COLO668 (cell line): ENCODE data around the gene NPL.
A peak's percentile ranks its signal among the peaks of the same experiment; 100 is the strongest.

Source experiments
- DNase-seq: peaks from one replicate; lab custom pipeline; 2025; ENCODE audit not compliant: unreplicated experiment; lab: John Stamatoyannopoulos, UW

NPL gene

GRCh38 chr1:182777386-182777785 is 12.2 kb upstream of the NPL start:
- no peak for DNase-seq

- no peak for DNase-seq
Measured at GRCh38 chr1:182778862-182779261, 10.7 kb upstream of the NPL start.

- no peak for DNase-seq
Measured at GRCh38 chr1:182779530-182779929, 10.0 kb upstream of the NPL start.

DNA sequence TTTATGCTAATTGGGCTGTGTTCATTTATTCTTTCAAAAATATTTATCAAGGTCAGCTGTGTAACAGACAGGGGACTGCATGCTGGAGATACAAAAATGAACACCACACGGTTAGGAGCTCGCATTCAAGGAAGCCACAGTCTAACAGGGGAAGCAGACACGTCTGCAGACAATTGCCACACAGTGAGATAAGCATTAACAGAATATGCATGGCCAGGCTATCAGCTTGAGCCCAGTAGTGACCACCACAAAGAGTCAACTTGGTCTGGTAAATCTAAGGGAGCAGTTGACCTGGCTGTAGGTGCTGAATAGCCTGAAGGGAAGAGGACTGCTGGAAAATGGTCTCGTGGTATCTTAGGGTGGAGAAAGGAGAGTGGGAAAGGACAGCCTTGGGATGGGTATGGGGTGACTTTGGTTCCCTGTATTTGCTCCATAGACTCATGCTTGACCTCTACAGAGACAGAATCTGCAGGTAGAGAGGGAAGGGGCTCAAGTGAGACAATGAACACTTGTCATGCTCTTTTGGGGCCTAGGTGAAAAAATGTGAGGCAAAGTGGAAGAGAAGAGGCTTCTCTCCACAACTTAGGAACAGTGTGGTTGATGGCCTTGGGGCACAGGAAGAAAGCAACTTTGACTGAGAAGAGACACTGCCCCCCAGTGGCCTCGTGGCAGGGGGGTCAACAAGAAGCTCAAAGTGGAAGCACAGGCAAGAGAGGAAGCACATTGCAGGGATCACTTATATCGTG is 7.6 kb upstream of the NPL start:
- peak; percentile 87 for DNase-seq

DNA sequence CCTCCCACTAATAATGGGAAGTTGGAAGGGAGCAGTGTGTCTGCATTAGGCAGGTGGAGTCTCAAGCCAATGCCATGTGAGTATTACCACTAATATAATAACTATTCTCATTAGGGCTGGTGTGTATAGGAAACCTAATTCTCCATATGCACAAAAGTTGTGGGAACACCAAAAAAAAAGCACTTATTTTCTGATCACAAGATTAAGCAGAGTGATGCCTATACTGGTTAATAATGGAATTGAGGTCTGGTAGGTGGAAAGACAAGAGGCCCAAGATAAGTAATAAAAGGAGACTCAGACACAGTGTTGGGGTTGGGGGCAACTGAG is 7.0 kb upstream of the NPL start:
- no peak for DNase-seq

DNA sequence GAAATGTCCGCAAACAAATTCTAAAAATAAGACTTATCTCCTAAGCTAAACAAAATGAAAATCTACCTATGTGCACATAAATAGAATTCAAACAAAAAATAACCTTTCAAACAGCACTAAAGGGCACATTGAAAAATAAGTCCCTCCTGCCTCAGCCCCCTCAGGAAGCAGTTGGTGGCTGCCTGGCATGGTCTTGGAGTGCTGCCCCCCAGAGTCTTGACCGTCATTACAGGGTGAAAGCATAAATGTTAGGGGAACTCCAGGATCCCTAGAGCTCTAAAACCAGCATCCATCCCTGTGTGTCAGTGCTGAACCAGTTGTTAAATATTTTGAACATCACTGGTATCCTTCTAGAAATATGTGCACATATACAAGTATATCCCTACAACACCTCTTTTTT is 6.5 kb upstream of the NPL start:
- DNase-seq, result no peak

DNA sequence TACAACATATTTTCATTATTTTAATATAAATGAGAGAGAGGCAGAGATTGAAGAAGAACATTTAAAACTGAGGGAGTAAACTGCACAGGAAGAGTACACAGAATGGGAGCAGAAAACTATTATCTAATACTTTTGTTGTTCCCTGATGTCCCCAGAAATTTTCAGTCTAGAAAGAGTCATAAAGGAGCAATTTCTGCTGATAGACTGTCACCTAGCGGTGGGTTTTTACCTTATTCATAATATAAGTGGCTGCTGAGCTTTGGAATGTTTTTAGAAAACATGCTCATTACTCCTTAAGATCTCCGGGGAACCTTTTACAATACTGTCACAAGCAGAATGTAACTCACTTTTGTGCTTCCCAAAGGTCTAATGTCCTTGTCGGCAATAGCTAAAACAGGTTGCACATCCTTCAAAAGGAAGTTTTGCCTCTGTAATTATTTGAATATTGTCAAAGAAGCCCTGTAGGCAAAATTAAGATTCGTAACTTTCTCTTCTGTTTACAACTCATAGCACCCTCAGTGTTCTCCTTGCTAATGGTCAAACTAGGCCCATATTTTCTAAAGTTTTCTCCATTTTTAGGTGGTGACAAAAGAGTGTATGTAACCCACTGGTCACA is 4.9 kb upstream of the NPL start:
- peak; percentile 20 for DNase-seq

DNA sequence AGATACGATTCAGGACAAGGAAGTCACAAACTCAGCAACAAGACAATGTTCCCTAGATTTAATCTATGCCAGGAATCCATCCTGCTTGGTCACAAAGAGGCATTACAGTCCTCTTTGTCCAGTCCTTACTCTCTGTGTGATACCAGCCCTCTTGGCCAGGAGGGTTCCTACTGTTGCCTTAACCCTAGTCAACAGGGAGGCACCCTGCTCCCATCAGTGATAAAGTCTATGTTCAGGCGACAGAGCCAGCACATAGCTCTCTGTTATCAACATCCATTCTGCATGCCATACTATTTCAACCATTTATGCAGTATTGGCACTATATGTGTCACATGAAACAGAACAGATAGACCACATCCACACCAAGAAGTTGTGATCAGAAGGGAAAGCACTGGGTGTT is 4.4 kb upstream of the NPL start:
- no peak for DNase-seq

- DNase-seq, result peak; percentile 59
Measured at GRCh38 chr1:182786223-182786994, 3.2 kb upstream of the NPL start.

GRCh38 chr1:182786995-182787324 is 2.6 kb upstream of the NPL start:
- no peak for DNase-seq

DNA sequence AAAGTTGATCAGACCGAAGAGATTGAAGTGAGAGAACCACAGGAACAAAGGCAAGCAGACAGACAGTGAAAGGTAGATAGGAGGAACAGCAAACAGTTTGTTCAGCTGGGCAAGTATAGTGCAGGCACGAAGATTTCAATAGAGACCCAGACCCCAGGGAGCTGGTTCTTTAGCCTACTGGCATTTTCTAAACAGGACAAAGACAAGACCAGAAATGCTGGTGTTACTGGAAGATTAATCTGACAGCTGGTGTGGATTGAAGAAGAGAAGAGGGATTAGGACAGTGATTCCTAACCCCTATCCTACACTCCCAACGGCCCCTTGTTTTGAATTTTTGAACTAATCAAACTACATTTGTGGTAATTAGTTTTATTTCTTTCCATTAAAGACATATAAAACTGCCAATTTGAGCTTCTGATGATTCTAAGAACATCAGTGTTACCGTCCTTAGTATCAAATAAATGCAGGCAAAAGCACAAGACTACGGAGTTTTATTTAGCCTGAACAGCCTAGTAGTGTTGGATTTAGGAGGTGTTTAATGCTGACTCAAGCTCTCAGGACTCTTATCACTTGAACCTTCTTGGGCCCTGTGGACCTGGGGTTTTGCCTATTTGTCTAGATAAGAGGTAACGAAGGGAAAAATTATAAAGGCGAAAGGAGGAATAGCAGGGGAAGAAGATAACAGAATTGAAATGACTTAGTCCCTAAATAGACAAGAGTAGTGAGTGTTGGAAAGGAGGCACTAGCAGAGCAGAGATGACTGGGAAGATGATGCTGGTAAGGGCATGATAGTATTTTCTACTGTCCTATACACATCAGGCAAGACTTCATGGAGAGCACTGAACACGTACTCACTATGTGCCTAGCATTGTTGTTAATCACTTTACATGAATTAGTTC is 2.0 kb downstream of the NPL start:
- DNase-seq, result no peak

- no peak for DNase-seq
Measured at GRCh38 chr1:182794091-182794490, 4.5 kb downstream of the NPL start.

DNA sequence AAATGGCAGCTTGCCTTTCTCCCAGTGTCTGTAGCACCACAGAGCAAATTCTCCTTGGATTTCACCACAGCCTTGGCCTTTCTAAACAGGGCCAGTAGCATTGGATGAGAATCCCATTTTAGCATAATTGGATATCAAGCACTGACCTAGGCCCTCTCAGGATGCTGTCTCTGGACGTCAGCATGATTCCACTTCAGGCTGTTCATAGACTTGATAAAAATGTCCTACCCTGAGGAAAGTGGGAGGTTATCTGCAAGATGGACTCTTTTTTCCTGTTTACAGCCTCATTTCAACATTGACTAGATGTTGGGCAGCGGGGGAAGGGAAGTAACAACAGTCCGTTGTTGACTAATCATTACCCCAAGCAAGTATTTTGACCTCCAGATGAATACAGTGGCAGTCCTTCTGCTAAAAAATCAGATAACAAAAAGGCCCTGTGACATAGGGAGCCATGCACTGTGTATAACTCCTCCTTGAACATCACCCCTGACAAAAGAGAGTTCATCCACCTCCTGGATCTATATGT is 5.2 kb downstream of the NPL start:
- no peak for DNase-seq

DNA sequence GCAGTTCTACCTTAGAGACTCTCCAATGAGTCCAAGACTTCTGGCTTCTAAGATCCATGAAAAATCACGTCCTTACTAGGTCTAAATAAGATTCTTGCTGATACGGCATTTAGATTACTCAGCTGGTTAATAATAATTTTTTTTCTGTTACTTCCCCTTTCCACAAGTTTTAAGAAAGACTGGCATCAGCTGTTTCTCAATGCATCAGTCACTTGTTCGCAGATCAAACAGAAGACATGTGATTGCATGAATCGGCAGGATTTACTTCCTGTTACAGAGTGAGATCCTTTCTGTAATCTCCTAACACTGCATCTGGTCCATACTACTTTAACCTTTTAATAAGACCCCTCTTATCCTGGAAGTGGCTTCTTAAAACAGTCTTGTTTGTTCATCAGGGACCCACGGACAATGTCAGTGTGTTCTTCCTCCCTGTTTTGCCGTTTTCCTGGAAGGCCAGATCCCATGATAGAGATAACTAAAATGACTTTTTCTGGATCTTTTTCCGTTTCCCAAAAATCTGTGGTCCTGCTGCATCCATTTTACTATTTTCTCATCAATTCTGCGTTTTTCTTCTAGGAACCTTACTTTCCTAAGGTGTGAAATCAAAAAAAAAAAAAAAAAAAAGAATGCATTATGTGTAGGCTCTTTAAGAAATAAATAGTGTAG is 6.1 kb downstream of the NPL start:
- no peak for DNase-seq

GRCh38 chr1:182802006-182802803 is 12.6 kb downstream of the NPL start:
- no peak for DNase-seq

- no peak for DNase-seq
Measured at GRCh38 chr1:182803846-182804245, 14.3 kb downstream of the NPL start.

DNA sequence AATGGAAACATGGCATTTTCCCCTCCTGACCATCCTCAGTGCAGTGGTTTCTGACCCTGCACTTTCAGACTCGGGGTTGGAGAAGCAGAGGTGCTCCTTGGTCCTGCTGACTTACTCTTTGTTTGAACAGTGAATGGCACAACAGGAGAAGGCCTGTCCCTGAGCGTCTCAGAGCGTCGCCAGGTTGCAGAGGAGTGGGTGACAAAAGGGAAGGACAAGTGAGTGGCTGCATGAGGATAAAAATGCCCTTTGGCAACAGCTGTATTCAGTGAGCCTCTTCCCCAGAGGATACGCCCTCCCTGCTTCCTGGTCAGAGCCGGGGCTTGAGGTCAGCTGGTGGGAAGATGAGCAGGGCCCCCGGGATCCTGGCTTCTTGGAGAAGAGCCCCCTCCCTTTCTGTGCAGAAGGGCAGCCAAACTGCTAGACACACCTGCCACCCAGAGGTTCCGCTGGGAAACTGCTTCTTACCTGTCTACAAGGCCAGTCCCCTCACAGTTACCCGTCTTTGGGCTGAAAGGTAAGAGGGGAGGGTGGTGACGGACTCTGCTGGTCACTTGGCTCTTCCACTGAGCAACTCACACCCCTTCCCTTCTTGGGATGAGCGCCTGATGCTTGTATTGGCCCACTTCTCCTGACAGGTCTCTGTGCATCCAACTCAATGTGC is 16.6 kb downstream of the NPL start:
- no peak for DNase-seq

GRCh38 chr1:182807907-182808306 is 18.3 kb downstream of the NPL start:
- no peak for DNase-seq

- DNase-seq, result no peak
Measured at GRCh38 chr1:182809414-182809957, 19.9 kb downstream of the NPL start.
